Measurements from ENCODE around the gene BPIFA3.

Gene BPIFA3

GRCh38 chr20:33234050-33234449 lies 16.9 kb downstream of the BPIFA3 start:
- no peak for TF ChIP-seq CTCF (IDR thresholded peaks at IDR 0.05; ENCODE audit: borderline replicate concordance, insufficient read depth, low read depth, low read length)
- no peak overlapping the region for H3K4me3 ChIP-seq (ENCODE audit: low read depth, low read length)

GRCh38 chr20:33235696-33236095 lies 18.5 kb downstream of the BPIFA3 start, which contains the start of gene BPIFA1:
Gene BPIFA1 (plus strand): TSS chr20:33235996. CDS start chr20:33237712, 1,716 bp downstream.
- no peak for TF ChIP-seq CTCF (IDR thresholded peaks at IDR 0.05; ENCODE audit: borderline replicate concordance, insufficient read depth, low read depth, low read length)
- no peak within 1 kb of the TSS for H3K4me3 ChIP-seq (ENCODE audit: low read depth, low read length)

DNA sequence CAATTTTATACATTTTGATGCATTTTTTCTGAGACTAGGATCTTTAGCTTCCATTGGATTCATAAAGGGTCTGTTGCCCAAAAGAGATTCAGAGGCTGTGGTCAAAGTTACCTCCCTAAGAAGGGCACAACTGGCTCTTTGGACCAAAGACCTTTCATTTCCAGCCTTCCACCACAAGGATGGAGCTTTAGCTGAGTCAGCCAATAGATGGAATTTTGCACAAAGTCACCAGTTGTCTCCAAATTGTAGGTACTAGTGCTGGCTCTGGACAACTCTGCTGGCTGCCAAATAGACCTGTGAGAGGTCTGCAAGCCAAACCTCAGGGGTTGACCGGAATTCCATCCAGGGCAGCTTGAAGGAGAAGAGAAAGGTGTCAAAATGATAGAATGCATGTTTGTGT lies 19.2 kb downstream of the BPIFA3 start:
- no peak for TF ChIP-seq CTCF (IDR thresholded peaks at IDR 0.05; ENCODE audit: borderline replicate concordance, insufficient read depth, low read depth, low read length)
- H3K4me3 ChIP-seq (ENCODE audit: low read depth, low read length) = no peak overlapping the region

GRCh38 chr20:33237989-33238388 lies 20.8 kb downstream of the BPIFA3 start:
- no peak overlapping the region for H3K4me3 ChIP-seq (ENCODE audit: low read depth, low read length)
- no peak for TF ChIP-seq CTCF (IDR thresholded peaks at IDR 0.05; ENCODE audit: borderline replicate concordance, insufficient read depth, low read depth, low read length)

DNA sequence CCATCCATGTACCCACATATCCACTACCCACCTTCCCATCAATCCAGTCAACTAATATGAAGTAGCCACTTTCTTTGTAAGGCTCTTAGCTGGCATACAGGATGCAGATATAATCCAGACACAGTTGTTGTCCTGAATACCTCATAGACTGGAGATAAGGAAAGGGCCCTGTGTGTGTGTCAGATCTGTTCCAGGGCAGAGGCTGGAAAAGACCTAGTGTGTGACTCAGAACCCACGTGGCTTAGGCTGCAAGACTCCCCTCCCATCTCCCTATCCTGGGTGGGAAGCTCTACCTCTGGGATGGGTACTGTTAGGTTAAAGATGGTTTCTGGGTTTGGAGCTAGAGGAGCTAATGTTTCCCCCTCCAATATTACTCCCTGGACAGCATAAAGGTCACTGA lies 22.3 kb downstream of the BPIFA3 start:
- TF ChIP-seq CTCF (IDR thresholded peaks at IDR 0.05; ENCODE audit: borderline replicate concordance, insufficient read depth, low read depth, low read length) = no peak
- no peak overlapping the region for H3K4me3 ChIP-seq (ENCODE audit: low read depth, low read length)

GRCh38 chr20:33239979-33240736 lies 23.0 kb downstream of the BPIFA3 start:
- H3K4me3 ChIP-seq (ENCODE audit: low read depth, low read length) = no peak overlapping the region
- no peak for TF ChIP-seq CTCF (IDR thresholded peaks at IDR 0.05; ENCODE audit: borderline replicate concordance, insufficient read depth, low read depth, low read length)

GRCh38 chr20:33240923-33241322 lies 23.8 kb downstream of the BPIFA3 start:
- no peak for TF ChIP-seq CTCF (IDR thresholded peaks at IDR 0.05; ENCODE audit: borderline replicate concordance, insufficient read depth, low read depth, low read length)
- H3K4me3 ChIP-seq (ENCODE audit: low read depth, low read length) = no peak overlapping the region
